Heart right ventricle (tissue), 16 donors: ENCODE data around the gene RNF146. TPM values are rescaled to one million over a fixed set of nuclear protein-coding genes. Genes with fewer than 3 reads are reported as not detected.

Source experiments
- ATAC-seq, 8 donors: fragments of 200-7000 bp; cut with Tn5 transposase; one replicate each; pipeline ENCODE4 v1.9.1; 2020; ENCODE audit warnings: mild to moderate bottlenecking in 8 of 8, moderate library complexity in 8 of 8, moderate number of reproducible peaks in 1 of 8
- DNase-seq, 2 donors: peaks; one replicate each; pipeline ENCODE4 v3.0.0-alpha.2; 2020
- H3K27ac ChIP-seq, 10 donors: fragments of 200-600 bp; sonication (generic) in 2 of 10; one replicate each; pipeline versions ENCODE4 v1.5.0 to v1.8.0; 2020 to 2022; ENCODE audit warnings: mild to moderate bottlenecking in 3 of 10
- H3K27me3 ChIP-seq, 7 donors: fragments of 200-600 bp; one replicate each; pipeline ENCODE4 v1.8.0; 2021 to 2022; ENCODE audit warnings: mild to moderate bottlenecking in 2 of 7
- H3K36me3 ChIP-seq, 9 donors: fragments of 200-600 bp; sonication (generic) in 1 of 9; one replicate each; pipeline versions ENCODE4 v1.5.0 to v1.8.0; 2020 to 2022; ENCODE audit warnings: mild to moderate bottlenecking in 2 of 9
- H3K4me1 ChIP-seq, 9 donors: fragments of 200-600 bp; sonication (generic) in 1 of 9; one replicate each; pipeline versions ENCODE4 v1.5.0 to v1.8.0; 2020 to 2022; ENCODE audit warnings: mild to moderate bottlenecking in 4 of 9
- H3K4me3 ChIP-seq, 10 donors: fragments of 200-600 bp; sonication (generic) in 2 of 10; one replicate each; pipeline versions ENCODE4 v1.5.0 to v1.8.0; 2020 to 2022; ENCODE audit warnings: mild to moderate bottlenecking in 7 of 10, moderate library complexity in 2 of 10
- H3K9me3 ChIP-seq, 11 donors: fragments of 200-600 bp in 10 of 11; sonication (generic) in 2 of 11; one replicate each; pipeline versions ENCODE4 v1.5.0 to v1.8.0; 2013 to 2022; ENCODE audit warnings: mild to moderate bottlenecking in 2 of 11, control low read depth in 1 of 11, moderate library complexity in 1 of 11
- CTCF ChIP-seq, 9 donors: fragments of 200-600 bp; sonication (generic) in 2 of 9; IDR thresholded peaks; one replicate each; pipeline versions ENCODE4 v1.5.0 to v1.8.0; 2021 to 2022; ENCODE audit warnings: antibody characterized with exemption in 9 of 9, mild to moderate bottlenecking in 5 of 9, moderate library complexity in 1 of 9
- WGBS, 2 donors: extraction: QIAGEN DNeasy Blood & Tissue Kit; methylation state at CpG; one replicate each; pipeline ENCODE4 v1.1.7; 2013; ENCODE audit warnings: inconsistent platforms in 1 of 2; 5-methylcytosine and 5-hydroxymethylcytosine counted together
- intact Hi-C, 10 donors: fragments of 100-400 bp; cut with DNase I; formaldehyde crosslinking; loops; one replicate each; pipeline versions ENCODE4 v1.11.1 to v1.14.2; 2022
- polyA plus RNA-seq, 2 donors: library from polyadenylated mRNA; stranded (reverse); fragments of 200-250 nt; gene quantifications; one replicate each; pipeline ENCODE4 v1.2.3, GENCODE V29; 2013
- total RNA-seq, 10 donors: library from RNA; stranded (reverse); fragmentation: NEBNext Ultra II Directional in 3 of 10; extraction: Animal tissue kit (Norgen Biotek cat#: 25700) in 3 of 10; gene quantifications; one replicate each; pipeline versions ENCODE4 v1.2.1 to v1.2.4, GENCODE V29; 2021 to 2023
- donor health status: Arrhythmogenic right ventricular cardiomyopathy.
- donor health status: ischemic (EF 13 %, LVEDD 7.1; RV severe dilation, severe dysfunction).
- donor health status: healthy with polysubstance abuse.
- donor health status: DM: no; HTN: yes; CAD: no.
- donor health status: DM: no; HTN: no; CAD: no.
- donor health status: ischemic (EF 25% LVEDD 6.9; RV normal size, moderate dysfunction).
- donor health status: ischemic (EF 25% LVEDD 5.7; RV mildly dilated, moderate dysfunction).
- donor health status: healthy.
- donor health status: DM: yes; HTN: yes; CAD: no.
- donor health status: Ischemic cardiomyopathy.
- donor health status: ischemic (EF 35%, LVEDD 5.7; RV mildly dilated, moderate dysfunction).
- donor health status: nonischemic (EF 11% LVEDD 7.7; RV severe dilation, severe dysfunction).
- donor health status: DM: yes; HTN: yes; CAD: no.
- donor health status: PGD.
- donor health status: ischemic (EF 29% LVEDD 5.4; RV normal size, mild dysfunction).
- donor health status: nonischemic (EF 23%, LVEDD 6.1; RV moderate dilation, normal function).

Gene RNF146
- total and polyA plus RNA-seq, 12 donors, result 18.0 to 106 (median 52.6) TPM

- intact Hi-C loops, result no loop called here
- DNase-seq, result no peak
- ATAC-seq, result no peak
Measured at GRCh38 chr6:127249621-127250020, 17.0 kb upstream of the RNF146 start.

GRCh38 chr6:127255286-127255685 is 11.4 kb upstream of the RNF146 start:
- no peak for TF ChIP-seq CTCF (IDR thresholded peaks at IDR 0.05)
- Histone ChIP-seq H3K4me3 (no peak overlapping the region), H3K36me3 (no peaks in the 10 kb centered on the region), H3K27ac (no peak overlapping the region), H3K4me1 (no peaks in the 10 kb centered on the region), H3K27me3 (no peaks in the 10 kb centered on the region), H3K9me3 (no peaks in the 10 kb centered on the region)
- ATAC-seq (no peak), DNase-seq (no peak)
- WGBS, 2 donors, result 89 to 97% methylated on average over 6 of the region's 6 CpGs
- intact Hi-C loops, result no loop called here

More at GRCh38 chr6:127249621-127250020, 17.0 kb upstream of the RNF146 start:
- 84 to 89% methylated on average over 1 of the region's 1 CpG for WGBS, 2 donors
- Histone ChIP-seq H3K4me3 (no peak overlapping the region), H3K27me3 (no peaks in the 10 kb centered on the region), H3K36me3 (no peaks in the 10 kb centered on the region), H3K9me3 (no peaks in the 10 kb centered on the region), H3K27ac (no peak overlapping the region), H3K4me1 (no peaks in the 10 kb centered on the region)
- TF ChIP-seq CTCF (IDR thresholded peaks at IDR 0.05), result no peak

GRCh38 chr6:127262896-127263295 is 3.8 kb upstream of the RNF146 start:
- Histone ChIP-seq H3K9me3 (no peaks in the 10 kb centered on the region), H3K36me3 (no peaks in the 10 kb centered on the region), H3K27me3 (no peaks in the 10 kb centered on the region), H3K4me3 (no peak overlapping the region), H3K27ac (no peak overlapping the region), H3K4me1 (peaks cover 0 to 11% (median 8%) of the 10 kb centered on the region in 9 donors)
- no peak for TF ChIP-seq CTCF (IDR thresholded peaks at IDR 0.05)
- intact Hi-C loops, result loop anchor here in 3 of 10 donors (5.0 to 10.0 kb wide), 3 partner anchors 68 to 1228 kb away; no protein-coding TSS in a partner anchor
- WGBS, 2 donors, result 86 to 91% methylated on average over 1 of the region's 1 CpG
- ATAC-seq (no peak), DNase-seq (no peak)

GRCh38 chr6:127263481-127263880 is 3.2 kb upstream of the RNF146 start:
- TF ChIP-seq CTCF (IDR thresholded peaks at IDR 0.05), result no peak
- no peaks in the 10 kb centered on the region for H3K9me3 ChIP-seq
- no peaks in the 10 kb centered on the region for H3K27me3 ChIP-seq
- H3K4me3 ChIP-seq, result no peak overlapping the region
- intact Hi-C loops, result loop anchor here in 3 of 10 donors (5.0 to 10.0 kb wide), 3 partner anchors 69 to 1229 kb away; no protein-coding TSS in a partner anchor
- peaks cover 0 to 17% (median 12%) of the 10 kb centered on the region in 9 donors for H3K4me1 ChIP-seq
- ATAC-seq, result no peak
- 63 to 69% methylated on average over 4 of the region's 4 CpGs for WGBS, 2 donors
- H3K36me3 ChIP-seq, result no peaks in the 10 kb centered on the region
- no peak for DNase-seq
- H3K27ac ChIP-seq, result no peak overlapping the region
